HG03196 (cell line): ENCODE results near the gene OR51T1.
"Not testable (repeated sequence)": the region's sequence is repeated elsewhere in the genome, so short reads cannot be mapped to it uniquely, and the experiment has no call there.

ENCODE experiments used
- ATAC-seq: cut with Tn5 transposase; IDR thresholded peaks from one replicate; pipeline ENCODE4 v1.9.1; 2021; ENCODE audit not compliant: unreplicated experiment

OR51T1 gene

GRCh38 chr11:4881860-4882500, at the start of gene OR51T1:
TSS of gene OR51T1 (plus strand) at chr11:4881900. CDS start at chr11:4881900, 0 bp downstream.
- ATAC-seq = no peak

GRCh38 chr11:4839851-4840549, 41.7 kb upstream of the OR51T1 start:
- ATAC-seq = no peak

- ATAC-seq = no peak
Observed at GRCh38 chr11:4848908-4849532, 32.7 kb upstream of the OR51T1 start, which contains the start of gene OR51S1. TSS of gene OR51S1 (minus strand) at chr11:4849208. CDS start at chr11:4849208, 0 bp downstream.

GRCh38 chr11:4851033-4851432, 30.7 kb upstream of the OR51T1 start:
- no peak for ATAC-seq

- ATAC-seq = not testable (repeated sequence)
Observed at GRCh38 chr11:4854286-4854685, 27.4 kb upstream of the OR51T1 start.

- no peak for ATAC-seq
Observed at GRCh38 chr11:4862447-4863236, 19.1 kb upstream of the OR51T1 start.

GRCh38 chr11:4863876-4864275, 17.8 kb upstream of the OR51T1 start:
- ATAC-seq = no peak

GRCh38 chr11:4865855-4866254, 15.8 kb upstream of the OR51T1 start:
- no peak for ATAC-seq

- no peak for ATAC-seq
Observed at GRCh38 chr11:4881188-4881587, 512 bp upstream of the OR51T1 start.

GRCh38 chr11:4882543-4882942, 843 bp downstream of the OR51T1 start:
- no peak for ATAC-seq

GRCh38 chr11:4884361-4884760, 2.7 kb downstream of the OR51T1 start:
- ATAC-seq = no peak

- ATAC-seq = no peak
Observed at GRCh38 chr11:4886186-4886585, 4.5 kb downstream of the OR51T1 start.

GRCh38 chr11:4887591-4887990, 5.9 kb downstream of the OR51T1 start:
- no peak for ATAC-seq

GRCh38 chr11:4890279-4890678, 8.6 kb downstream of the OR51T1 start:
- ATAC-seq = no peak

GRCh38 chr11:4891996-4892640, 10.4 kb downstream of the OR51T1 start:
- no peak for ATAC-seq

- ATAC-seq = no peak
Observed at GRCh38 chr11:4903484-4903883, 21.8 kb downstream of the OR51T1 start, which contains the start of gene OR51A7. TSS of gene OR51A7 (plus strand) at chr11:4903783. CDS start at chr11:4907370, 3,587 bp downstream.

- no peak for ATAC-seq
Observed at GRCh38 chr11:4916581-4916980, 34.9 kb downstream of the OR51T1 start.

GRCh38 chr11:4919250-4919649, 37.5 kb downstream of the OR51T1 start, which contains the start of gene OR51G2:
TSS of gene OR51G2 (minus strand) at chr11:4919350. CDS start at chr11:4915663, 3,687 bp downstream.
- ATAC-seq = no peak

GRCh38 chr11:4921796-4922195, 40.1 kb downstream of the OR51T1 start:
- no peak for ATAC-seq

GRCh38 chr11:4922304-4922703, 40.6 kb downstream of the OR51T1 start:
- no peak for ATAC-seq

GRCh38 chr11:4924239-4924638, 42.5 kb downstream of the OR51T1 start, which contains the start of gene OR51G1:
TSS of gene OR51G1 (minus strand) at chr11:4924339. CDS start at chr11:4924339, 0 bp downstream.
- no peak for ATAC-seq
